IMR-90 (cell line): ENCODE measurements around the gene MS4A6A. TPM values are rescaled to one million over a fixed set of nuclear protein-coding genes. Genes with fewer than 3 reads are reported as not detected.
"Not testable (repeated sequence)": the region's sequence is repeated elsewhere in the genome, so short reads cannot be mapped to it uniquely, and the experiment has no call there.

Experiments
- ATAC-seq: fragments of 200-7000 bp; cut with Tn5 transposase; 2 replicates; pipeline ENCODE4 v1.9.1; 2020; ENCODE audit warnings: low read depth, mild to moderate bottlenecking, moderate library complexity
- BruUV-seq: library from RNA; stranded (reverse); fragments of 400-500 nt; replicated peaks from 2 replicates; lab custom pipeline; 2021; lab: Mats Ljungman, UMichigan
- CTCF ChIA-PET: fragments of 300-600 bp; formaldehyde crosslinking; extraction: SDS; loops from one replicate; lab custom pipeline; 2021; ENCODE audit warnings: antibody characterized with exemption; lab: Yijun Ruan, JAX
- POLR2A ChIA-PET: fragments of 300-600 bp; sonication (Branson Sonifier 250); formaldehyde crosslinking; loops from one replicate; lab custom pipeline; 2022; ENCODE audit warnings: antibody characterized with exemption; ENCODE audit not compliant: unreplicated experiment; lab: Charles Lee
- DNase-seq: peaks from one replicate; pipeline ENCODE4 v3.0.0; 2013
- H2AFZ ChIP-seq: replicated peaks from 2 replicates; pipeline ENCODE3; 2013; ENCODE audit warnings: low read length, mild to moderate bottlenecking; ENCODE audit not compliant: poor library complexity
- H2AK5ac ChIP-seq: 2 replicates; pipeline ENCODE4 v1.6.1; 2013; ENCODE audit warnings: low read depth, low read length, inconsistent platforms
- H2AK9ac ChIP-seq: replicated peaks from 2 replicates; pipeline ENCODE3; 2013; ENCODE audit warnings: mild to moderate bottlenecking, low read depth, low read length, moderate library complexity; ENCODE audit not compliant: poor library complexity
- H2BK120ac ChIP-seq: 2 replicates; pipeline ENCODE4 v1.6.1; 2013; ENCODE audit warnings: low read depth, low read length, inconsistent platforms
- H2BK15ac ChIP-seq: 3 replicates; pipeline ENCODE4 v1.6.1; 2013; ENCODE audit warnings: low read depth, low read length, inconsistent platforms
- H2BK20ac ChIP-seq: 2 replicates; pipeline ENCODE4 v1.6.1; 2013; ENCODE audit warnings: low read depth, mild to moderate bottlenecking, inconsistent platforms, low read length, moderate library complexity
- H2BK5ac ChIP-seq: 2 replicates; pipeline ENCODE4 v1.6.1; 2013; ENCODE audit warnings: mild to moderate bottlenecking, low read depth, low read length, inconsistent platforms; ENCODE audit not compliant: poor library complexity, severe bottlenecking
- H3K14ac ChIP-seq: replicated peaks from 2 replicates; pipeline ENCODE4 v1.6.1; 2013; ENCODE audit warnings: low read depth, low read length, inconsistent platforms
- H3K18ac ChIP-seq: 2 replicates; pipeline ENCODE4 v1.6.1; 2013; ENCODE audit warnings: low read depth, low read length, control low read depth
- H3K23ac ChIP-seq: 2 replicates; pipeline ENCODE4 v1.6.1; 2013; ENCODE audit warnings: low read depth, low read length, inconsistent platforms
- H3K27ac ChIP-seq: 2 replicates; pipeline ENCODE4 v1.5.1; 2013; ENCODE audit warnings: mild to moderate bottlenecking, control low read depth, low read length; ENCODE audit not compliant: insufficient read depth
- H3K27me3 ChIP-seq: 2 replicates; pipeline ENCODE4 v1.6.1; 2013; ENCODE audit warnings: low read length; ENCODE audit not compliant: control insufficient read depth, insufficient read depth
- H3K36me3 ChIP-seq: 2 replicates; pipeline ENCODE4 v1.6.1; 2013; ENCODE audit warnings: low read length, mixed read lengths; ENCODE audit not compliant: control insufficient read depth, insufficient read depth
- H3K4ac ChIP-seq: 2 replicates; pipeline ENCODE4 v1.6.1; 2013; ENCODE audit warnings: low read depth, low read length, inconsistent platforms
- H3K4me1 ChIP-seq: 2 replicates; pipeline ENCODE4 v1.6.1; 2013; ENCODE audit warnings: low read length, mixed read lengths; ENCODE audit not compliant: control insufficient read depth, insufficient read depth
- H3K4me2 ChIP-seq: 2 replicates; pipeline ENCODE4 v1.6.1; 2013; ENCODE audit warnings: low read depth, mild to moderate bottlenecking, control low read depth, low read length, moderate library complexity
- H3K4me3 ChIP-seq: 2 replicates; pipeline ENCODE4 v1.5.1; 2013; ENCODE audit warnings: low read depth, mild to moderate bottlenecking, control low read depth, low read length, moderate library complexity; ENCODE audit not compliant: insufficient read depth
- H3K56ac ChIP-seq: 2 replicates; pipeline ENCODE4 v1.6.1; 2013; ENCODE audit warnings: low read length, inconsistent platforms; ENCODE audit not compliant: insufficient read depth; ENCODE audit errors: extremely low read depth
- H3K79me1 ChIP-seq, 2 experiments: 2 replicates each; pipeline ENCODE4 v1.6.1; 2013; ENCODE audit warnings: low read length in 2 of 2, inconsistent platforms in 1 of 2, low read depth in 1 of 2
- H3K9ac ChIP-seq: 2 replicates; pipeline ENCODE4 v1.6.1; 2013; ENCODE audit warnings: low read depth, low read length, control low read depth
- H3K9me1 ChIP-seq: 2 replicates; pipeline ENCODE4 v1.6.1; 2013; ENCODE audit warnings: low read length, inconsistent platforms; ENCODE audit not compliant: insufficient read depth
- H3K9me3 ChIP-seq: 2 replicates; pipeline ENCODE4 v1.6.1; 2013; ENCODE audit warnings: low read length; ENCODE audit not compliant: control insufficient read depth, insufficient read depth
- H4K20me1 ChIP-seq: 2 replicates; pipeline ENCODE4 v1.6.1; 2013; ENCODE audit warnings: low read length, inconsistent platforms; ENCODE audit not compliant: insufficient read depth
- H4K5ac ChIP-seq: 2 replicates; pipeline ENCODE4 v1.6.1; 2013; ENCODE audit warnings: mild to moderate bottlenecking, low read depth, low read length, control low read depth
- H4K8ac ChIP-seq, 2 experiments: 2 replicates each; pipeline ENCODE4 v1.6.1; 2013; ENCODE audit warnings: low read depth in 2 of 2, low read length in 2 of 2, control low read depth in 1 of 2, inconsistent platforms in 1 of 2
- H4K91ac ChIP-seq: 2 replicates; pipeline ENCODE4 v1.6.1; 2013; ENCODE audit warnings: low read depth, low read length, inconsistent platforms; ENCODE audit not compliant: insufficient read depth
- whole genome bisulfite sequencing, 2 experiments: methylation state at CpG; one replicate each; pipeline versions ENCODE4 v1.1.5 to v1.1.7; 2013; ENCODE audit warnings: missing lambda C conversion rate in 2 of 2; ENCODE audit not compliant: insufficient read length in 1 of 2; ENCODE audit errors: extremely low coverage in 2 of 2; 5-methylcytosine and 5-hydroxymethylcytosine counted together
- dilution Hi-C: fragments of 300-500 bp; cut with HindIII; formaldehyde crosslinking; loops from one replicate; pipeline ENCODE4 v1.14.3; 2018; ENCODE audit warnings: low sequenced_read_pairs; ENCODE audit not compliant: unreplicated experiment
- in situ Hi-C: fragments of 300-500 bp; cut with MboI; formaldehyde crosslinking; loops from 3 replicates; pipeline ENCODE4 v1.14.3; 2019; ENCODE audit warnings: low sequenced_read_pairs, inconsistent platforms, mixed read lengths
- intact Hi-C: fragments of 100-400 bp; cut with micrococcal nuclease; formaldehyde crosslinking; loops from 2 replicates; pipeline ENCODE4 v1.10.0; 2022
- polyA plus RNA-seq, 3 experiments: library from polyadenylated mRNA; depleted of rRNA; stranded (reverse); fragments of >200 nt; gene quantifications; 2 replicates each; pipeline ENCODE4 v1.2.3, GENCODE V29; 2012; ENCODE audit warnings: low replicate concordance in 1 of 3
- total RNA-seq: library from RNA; depleted of rRNA; stranded (reverse); fragments of >200 nt; gene quantifications from 2 replicates; pipeline ENCODE4 v1.2.3, GENCODE V29; 2012

Gene MS4A6A
- total and polyA plus RNA-seq, 2 of the 4 experiments (the other 2 are of a cell fraction): not detected

DNA sequence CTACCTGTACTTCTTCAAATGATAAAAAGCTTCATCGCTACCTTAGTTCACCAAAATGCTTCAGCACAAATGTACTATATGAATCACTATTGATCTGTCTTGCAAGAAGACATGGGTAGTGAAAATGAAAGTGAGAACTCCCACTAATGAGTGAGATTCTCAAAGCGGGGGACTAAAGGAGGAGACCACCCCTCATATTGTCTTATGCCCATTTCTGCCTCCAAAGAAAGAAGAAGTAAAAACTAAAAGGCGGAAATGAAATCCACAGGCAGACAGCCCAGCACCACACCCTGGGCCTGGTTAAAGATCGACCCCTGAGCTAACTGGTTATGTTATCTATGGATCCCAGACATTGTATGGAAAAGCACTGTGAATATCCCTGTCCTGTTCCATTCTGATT is 9.7 kb upstream of the MS4A6A start:
- CTCF ChIA-PET: not testable (repeated sequence)

DNA sequence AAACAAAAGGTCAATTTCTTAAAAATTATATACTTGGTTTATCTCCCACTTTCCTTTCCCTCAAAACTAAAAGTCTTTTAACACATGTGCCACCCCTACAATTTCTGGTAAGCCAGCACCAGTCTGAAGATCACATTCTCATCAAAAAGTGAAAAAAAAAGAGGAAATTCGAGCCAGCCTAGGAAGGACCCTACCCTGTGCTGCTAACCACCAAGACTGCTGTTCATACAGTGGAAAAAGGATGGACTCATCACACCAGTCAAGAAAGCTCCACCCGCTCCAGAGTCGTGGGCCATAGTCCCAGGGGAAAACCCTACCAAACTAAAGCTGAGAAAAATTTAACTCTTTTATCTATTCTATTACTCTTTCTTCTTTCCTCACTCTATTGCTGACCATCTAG is 5.6 kb upstream of the MS4A6A start:
- H2BK5ac ChIP-seq, H2BK20ac ChIP-seq, H3K36me3 ChIP-seq, H3K4me1 ChIP-seq, H4K91ac ChIP-seq, H3K14ac ChIP-seq, H4K8ac ChIP-seq, H3K79me1 ChIP-seq, H3K4me2 ChIP-seq, H2AK9ac ChIP-seq, H3K9me3 ChIP-seq, H3K9ac ChIP-seq, dilution Hi-C loops, DNase-seq, H3K9me1 ChIP-seq, ATAC-seq, intact Hi-C loops, H3K27me3 ChIP-seq, H2BK120ac ChIP-seq, H3K56ac ChIP-seq, H2AFZ ChIP-seq, H3K18ac ChIP-seq, H3K27ac ChIP-seq, H4K20me1 ChIP-seq, H2AK5ac ChIP-seq, CTCF ChIA-PET, H4K5ac ChIP-seq, H3K4ac ChIP-seq, BruUV-seq, POLR2A ChIA-PET, H3K4me3 ChIP-seq, H3K23ac ChIP-seq, H2BK15ac ChIP-seq: not testable (repeated sequence)
- in situ Hi-C loops: loop anchor here (25.0 kb wide), 1 partner anchor 351 kb away; the partner anchor contains the start of gene CBLIF
- no CpG with 5 or more reads among the region's 3 CpGs for WGBS, 2 experiments

More for the DNA sequence above, 9.7 kb upstream of the MS4A6A start:
- H4K5ac ChIP-seq, H3K56ac ChIP-seq, H2BK15ac ChIP-seq, H3K4me2 ChIP-seq, H4K91ac ChIP-seq, dilution Hi-C loops, H3K14ac ChIP-seq, DNase-seq, H3K9me3 ChIP-seq, ATAC-seq, H3K9me1 ChIP-seq, H3K23ac ChIP-seq, POLR2A ChIA-PET, H4K20me1 ChIP-seq, H2BK20ac ChIP-seq, H3K18ac ChIP-seq, BruUV-seq, H2AK9ac ChIP-seq, H4K8ac ChIP-seq, H3K27me3 ChIP-seq, H3K4ac ChIP-seq, H3K9ac ChIP-seq, H3K4me3 ChIP-seq, H2BK5ac ChIP-seq, H2AK5ac ChIP-seq, H3K27ac ChIP-seq, H2AFZ ChIP-seq, H3K79me1 ChIP-seq, H3K36me3 ChIP-seq, H2BK120ac ChIP-seq, H3K4me1 ChIP-seq: not testable (repeated sequence)
- intact Hi-C loops (loop anchor here (5.0 kb wide), 1 partner anchor 440 kb away; no protein-coding TSS in a partner anchor), in situ Hi-C loops (loop anchor here (25.0 kb wide), 1 partner anchor 355 kb away; the partner anchor contains the start of gene CBLIF)
- no CpG with 5 or more reads among the region's 4 CpGs for WGBS, 2 experiments
